Hepatocyte (in vitro differentiated cells): ENCODE measurements around the gene MIX23.

Source experiments
- CTCF ChIP-seq: fragments of 200-600 bp; sonication (generic); IDR thresholded peaks from 2 replicates; pipeline ENCODE4 v1.5.1; 2016; ENCODE audit warnings: antibody characterized with exemption, mild to moderate bottlenecking; ENCODE audit not compliant: poor library complexity
- EZH2 ChIP-seq: fragments of 200-600 bp; sonication (generic); IDR thresholded peaks from 2 replicates; pipeline ENCODE4 v1.6.1; 2016; ENCODE audit warnings: antibody characterized with exemption, mild to moderate bottlenecking, borderline replicate concordance
- EZH2phosphoT487 ChIP-seq: fragments of 200-600 bp; sonication (generic); IDR thresholded peaks from one replicate; pipeline ENCODE4 v1.6.1; 2018; ENCODE audit warnings: antibody characterized with exemption, mild to moderate bottlenecking, low read depth, moderate library complexity; ENCODE audit not compliant: unreplicated experiment, severe bottlenecking

- TF ChIP-seq CTCF (no peak), EZH2 (no peak), EZH2phosphoT487 (no peak)
Observed at GRCh38 chr3:122390665-122391064, 7.6 kb upstream of the MIX23 start.
